Right lobe of liver (tissue), 4 donors: ENCODE measurements around the gene TEX50.
"Not testable (repeated sequence)": the region's sequence is repeated elsewhere in the genome, so short reads cannot be mapped to it uniquely, and the experiment has no call there.

ENCODE experiments used
- CTCF ChIP-seq, 4 donors: fragments of 200-600 bp in 3 of 4; fragments of 450-650 bp in 1 of 4; IDR thresholded peaks; one replicate each; pipeline versions ENCODE4 v1.5.1 to v1.8.0; 2016 to 2022; ENCODE audit warnings: antibody characterized with exemption in 4 of 4, mild to moderate bottlenecking in 2 of 4
- POLR2A ChIP-seq: fragments of 450-650 bp; IDR thresholded peaks from one replicate; pipeline ENCODE4 v1.6.1; 2017; ENCODE audit warnings: antibody characterized with exemption, mild to moderate bottlenecking
- donor health status: DM: no; HTN: no; CAD: no.
- donor health status: DM: no; HTN: no; CAD: no.
- donor health status: DM: no; HTN: yes; CAD: no.

DNA sequence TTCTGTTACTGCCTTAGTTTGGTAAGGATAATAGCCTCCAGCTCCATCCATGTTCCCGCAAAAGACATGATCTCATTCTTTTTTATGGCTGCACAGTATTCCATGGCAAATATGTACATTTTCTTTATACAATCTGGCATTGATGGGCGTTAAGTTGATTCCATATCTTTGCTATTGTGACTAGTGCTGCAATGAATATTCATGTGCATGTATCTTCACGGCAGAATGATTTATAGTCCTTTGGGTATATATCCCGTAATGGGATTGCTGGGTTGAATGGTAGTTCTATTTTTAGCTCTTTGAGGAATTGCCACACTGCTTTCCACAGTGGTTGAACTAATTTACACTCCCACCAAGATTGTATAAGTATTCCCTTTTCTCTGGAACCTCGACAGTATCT is 44.0 kb upstream of the TEX50 start:
- not testable (repeated sequence) for TF ChIP-seq CTCF (IDR thresholded peaks at IDR 0.05); POLR2A
